Left hindlimb (tissue), 1 donor: Measurements from ENCODE around the gene SGTA.
A peak's percentile ranks its signal among the peaks of the same experiment; 100 is the strongest.
"Not testable (repeated sequence)": the region's sequence is repeated elsewhere in the genome, so short reads cannot be mapped to it uniquely, and the experiment has no call there.

ENCODE experiments used
- DNase-seq: peaks from one replicate; pipeline ENCODE4 v3.0.0-alpha.2; 2018

The SGTA gene, protein sequence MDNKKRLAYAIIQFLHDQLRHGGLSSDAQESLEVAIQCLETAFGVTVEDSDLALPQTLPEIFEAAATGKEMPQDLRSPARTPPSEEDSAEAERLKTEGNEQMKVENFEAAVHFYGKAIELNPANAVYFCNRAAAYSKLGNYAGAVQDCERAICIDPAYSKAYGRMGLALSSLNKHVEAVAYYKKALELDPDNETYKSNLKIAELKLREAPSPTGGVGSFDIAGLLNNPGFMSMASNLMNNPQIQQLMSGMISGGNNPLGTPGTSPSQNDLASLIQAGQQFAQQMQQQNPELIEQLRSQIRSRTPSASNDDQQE

DNA sequence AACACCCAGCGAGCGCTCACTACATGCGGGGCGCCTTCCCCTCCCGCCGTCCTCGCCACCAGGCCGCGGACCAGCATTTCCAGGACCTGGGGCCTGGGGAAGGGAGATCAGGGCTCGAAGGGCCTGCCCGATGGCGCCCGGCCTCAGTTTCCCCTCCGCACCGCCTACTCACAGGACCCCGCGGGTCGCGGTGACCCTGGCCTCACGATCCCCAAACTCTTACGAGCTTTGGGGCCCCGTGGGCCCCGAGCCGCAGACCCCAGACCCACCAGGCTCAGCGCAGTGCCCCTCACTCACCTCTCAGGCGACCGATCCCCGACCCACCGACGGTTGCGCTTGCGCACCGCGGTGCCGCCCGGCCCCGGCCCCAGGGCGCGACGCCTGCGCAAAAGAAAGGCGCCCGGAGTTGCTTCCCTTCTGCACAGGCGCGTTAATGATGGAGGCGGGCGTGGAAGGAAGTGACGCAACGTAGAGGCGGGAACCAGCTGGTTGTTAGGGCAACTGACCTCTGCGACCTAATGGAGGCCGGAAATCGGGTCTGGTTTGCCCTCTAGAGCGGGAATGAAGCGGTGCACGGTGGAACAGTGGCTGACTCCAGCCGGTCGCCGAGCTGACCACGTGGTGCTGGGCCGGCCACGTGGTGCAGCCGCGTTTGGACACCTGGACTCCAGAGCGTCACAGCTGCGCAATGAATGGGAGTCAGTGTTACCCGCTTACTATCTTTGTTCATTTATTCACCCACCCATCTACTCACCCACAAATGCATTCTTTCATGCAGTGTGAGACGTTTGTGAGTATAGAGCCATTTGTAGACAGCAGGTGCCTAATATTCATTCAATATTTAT lies at the start of gene SGTA:
Gene SGTA, minus strand, starts transcription at position 338 of the 845 bp plus-strand sequence. CDS start 14,205 bp downstream, outside the sequence.
- DNase-seq, result peak; percentile 98

DNA sequence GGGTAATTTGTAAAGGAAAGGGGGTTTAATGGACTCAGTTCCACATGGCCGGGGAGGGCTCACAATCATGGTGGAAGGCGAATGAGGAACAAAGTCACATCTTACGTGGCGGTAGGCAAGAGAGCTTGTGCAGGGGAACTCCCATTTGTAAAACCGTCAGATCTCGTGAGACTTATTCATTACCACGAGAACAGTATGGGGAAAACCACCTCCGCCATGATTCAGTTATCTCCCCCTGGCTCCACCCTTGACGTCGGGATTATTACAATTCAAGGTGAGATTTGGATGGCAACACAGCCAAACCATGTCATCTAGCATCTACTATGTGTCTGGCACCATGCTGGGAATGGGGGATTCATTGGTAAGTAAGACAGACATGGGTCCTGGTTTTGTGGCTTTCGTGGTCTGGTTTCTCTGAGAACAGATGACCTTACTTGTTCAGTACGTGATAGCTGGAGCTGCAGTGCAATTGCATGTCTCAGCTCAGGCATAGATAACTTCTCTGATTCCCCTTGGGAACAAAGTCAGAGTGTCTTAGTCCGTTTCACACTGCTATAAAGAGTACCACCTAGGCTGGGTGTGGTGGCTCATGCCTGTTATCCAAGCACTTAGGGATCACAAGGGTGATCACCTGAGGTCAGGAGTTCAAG lies 44.9 kb upstream of the SGTA start:
- no peak for DNase-seq

DNA sequence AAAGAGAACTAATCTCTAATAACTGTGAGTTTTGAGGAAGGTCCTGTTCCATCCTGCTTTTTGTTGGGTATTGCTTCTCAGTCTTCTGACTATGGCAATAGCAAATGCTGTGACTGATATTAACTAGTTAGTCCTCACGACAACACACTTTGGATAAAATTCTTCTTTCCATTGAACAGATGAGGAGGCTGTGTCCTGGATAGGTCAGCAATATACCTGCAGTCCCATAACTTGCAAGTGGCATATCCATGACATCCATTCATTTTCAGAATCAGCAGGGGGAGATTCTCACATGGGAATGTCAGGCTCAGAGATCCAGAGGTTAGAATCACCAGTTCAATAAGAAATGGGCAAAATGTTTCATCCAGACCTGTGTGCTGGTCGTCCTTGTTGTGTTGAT lies 43.9 kb upstream of the SGTA start:
- no peak for DNase-seq

DNA sequence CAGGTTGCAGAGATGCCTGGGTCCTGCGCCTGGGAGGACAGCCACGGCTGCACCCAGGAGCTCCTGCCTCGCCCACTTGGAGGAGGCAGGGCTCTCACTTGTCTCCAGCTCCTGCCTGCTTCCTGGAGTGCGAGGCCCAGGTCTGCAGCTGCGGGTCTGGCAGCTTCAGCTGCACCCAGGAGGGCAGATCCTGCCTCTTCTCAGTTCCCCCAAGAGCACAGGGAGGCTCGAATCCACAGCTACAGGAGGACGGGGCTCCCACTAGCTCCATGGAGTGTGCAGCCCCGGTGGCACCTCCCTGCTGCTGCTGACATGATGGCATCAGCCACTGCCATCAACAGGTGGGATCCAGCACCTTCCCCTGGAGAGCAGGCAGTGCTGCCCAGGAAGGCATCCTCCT lies 41.1 kb upstream of the SGTA start:
- no peak for DNase-seq

DNA sequence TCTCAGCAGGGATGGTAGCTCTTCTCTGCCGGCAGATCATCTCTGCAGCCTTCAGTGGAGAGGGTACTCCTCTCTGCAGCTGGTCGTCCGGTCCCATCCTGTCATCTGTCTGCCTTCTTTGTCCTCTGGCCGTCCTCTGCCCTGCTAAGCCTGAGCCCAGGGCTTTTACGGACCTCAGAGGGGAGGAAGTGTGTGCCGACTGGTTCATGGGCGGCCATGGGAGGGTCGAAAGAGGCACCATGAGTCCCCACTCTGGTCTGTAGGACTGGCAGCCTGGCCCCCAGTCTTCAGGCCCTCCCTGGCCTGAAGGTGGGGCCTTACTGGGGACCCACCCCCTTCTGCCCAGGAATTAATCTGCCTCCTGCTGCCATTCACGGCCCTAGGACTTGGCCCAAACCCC lies 40.6 kb upstream of the SGTA start:
- no peak for DNase-seq

DNA sequence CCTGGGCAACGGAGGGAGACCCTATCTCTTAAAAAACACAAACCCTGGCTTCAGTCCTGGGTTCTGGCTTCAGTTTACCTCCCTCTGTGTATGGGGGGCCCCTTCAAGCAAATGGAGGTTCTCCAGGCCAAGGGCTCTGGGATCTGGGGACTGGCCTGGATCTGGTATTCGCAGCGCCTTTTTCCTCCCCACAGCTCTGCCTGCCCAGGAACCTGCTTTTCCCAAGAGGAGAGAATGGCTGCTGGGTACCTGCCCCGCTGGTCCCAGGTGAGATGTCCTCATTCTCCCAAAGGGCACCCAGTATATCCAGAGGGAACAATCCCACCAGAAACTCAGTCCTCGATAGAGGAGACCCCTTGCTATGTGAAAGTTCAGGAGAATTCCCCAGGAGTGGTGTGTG lies 39.8 kb upstream of the SGTA start:
- no peak for DNase-seq

DNA sequence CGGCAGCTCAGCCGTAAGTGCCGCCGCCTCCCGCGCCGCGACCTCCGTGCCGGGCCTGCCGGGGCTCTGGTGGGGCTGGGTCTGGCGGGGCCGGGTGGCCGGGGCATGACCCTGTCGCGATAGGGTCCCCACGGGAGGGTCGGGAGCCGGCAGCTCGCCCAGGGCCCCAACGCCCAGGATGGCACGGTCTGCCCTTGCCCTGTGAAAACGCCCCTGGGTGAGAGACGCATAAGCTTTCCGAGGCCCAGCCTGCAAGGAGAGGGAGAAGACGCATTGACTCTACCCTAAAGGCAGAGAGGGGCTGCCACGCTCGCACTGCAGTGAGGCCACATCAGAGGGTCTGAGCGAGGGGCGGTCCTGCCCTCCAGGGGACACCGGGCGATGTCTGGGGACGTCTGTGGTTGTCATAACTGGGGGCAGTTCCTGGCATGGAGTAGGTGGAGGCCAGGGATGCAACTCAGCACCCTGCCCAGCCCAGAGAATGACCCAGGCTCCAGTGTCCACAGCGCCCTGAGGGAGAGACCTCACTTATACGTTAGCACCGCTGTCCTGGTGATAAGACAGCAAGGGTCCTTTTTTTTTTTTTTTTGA lies 37.1 kb upstream of the SGTA start:
- no peak for DNase-seq

DNA sequence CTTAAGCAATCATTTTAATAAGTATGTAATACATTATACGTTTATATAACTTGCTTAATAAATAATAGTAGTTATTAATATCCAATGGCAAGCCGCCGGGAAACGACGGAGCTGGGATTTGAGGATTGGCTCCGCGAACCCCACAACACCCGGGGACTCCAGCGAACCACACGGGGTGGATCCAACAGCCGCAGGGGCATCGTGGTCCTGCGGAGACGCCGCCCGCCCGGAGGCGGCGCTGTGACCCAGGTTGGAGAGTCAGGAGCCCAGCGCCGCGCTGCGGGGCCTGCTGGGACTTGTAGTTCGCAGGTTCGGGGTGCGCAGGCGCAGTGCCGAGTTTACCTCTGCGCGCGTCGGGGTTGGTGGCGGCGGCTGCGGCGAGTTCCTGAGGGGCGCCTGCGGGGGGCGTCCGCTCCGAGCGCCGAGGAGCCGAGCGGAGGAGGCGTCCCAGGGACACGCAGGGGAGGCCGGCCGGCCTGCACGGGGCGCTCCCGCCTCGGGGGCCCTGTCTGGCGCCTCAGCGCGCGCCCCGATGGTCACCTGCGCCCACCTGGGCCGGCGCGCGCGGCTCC lies 36.6 kb upstream of the SGTA start, which contains the start of gene ZNF554:
Gene ZNF554, plus strand, starts transcription at position 329 of the 572 bp plus-strand sequence. Its CDS starts 204 bp downstream, at position 533.
- peak; percentile 97 for DNase-seq

DNA sequence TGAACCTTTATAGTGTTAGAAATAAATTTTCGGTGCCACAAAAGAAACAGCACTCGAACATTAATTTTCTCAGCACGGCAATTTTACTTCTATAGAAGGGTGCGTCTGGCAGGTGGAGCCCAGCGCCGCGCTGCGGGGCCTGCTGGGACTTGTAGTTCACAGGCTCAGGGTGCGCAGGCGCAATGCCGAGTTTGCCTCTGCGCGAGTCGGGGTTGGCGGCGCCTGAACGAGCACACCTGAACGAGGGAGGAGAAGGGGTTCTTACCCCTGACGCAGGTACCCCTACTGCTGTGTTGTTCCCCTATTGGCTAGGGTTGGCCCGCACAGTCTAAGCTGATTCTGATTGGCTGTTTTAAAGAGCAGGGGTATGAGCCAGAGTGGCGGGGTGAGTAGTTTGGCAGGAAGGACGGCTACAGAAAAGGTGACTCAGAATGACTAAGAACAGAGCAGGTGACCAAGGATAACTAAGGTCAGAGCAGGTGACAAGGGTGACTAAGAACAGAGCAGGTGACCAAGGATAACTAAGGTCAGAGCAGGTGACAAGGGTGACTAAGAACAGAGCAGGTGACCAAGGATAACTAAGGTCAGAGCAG lies 34.3 kb upstream of the SGTA start:
- DNase-seq, result not testable (repeated sequence)

DNA sequence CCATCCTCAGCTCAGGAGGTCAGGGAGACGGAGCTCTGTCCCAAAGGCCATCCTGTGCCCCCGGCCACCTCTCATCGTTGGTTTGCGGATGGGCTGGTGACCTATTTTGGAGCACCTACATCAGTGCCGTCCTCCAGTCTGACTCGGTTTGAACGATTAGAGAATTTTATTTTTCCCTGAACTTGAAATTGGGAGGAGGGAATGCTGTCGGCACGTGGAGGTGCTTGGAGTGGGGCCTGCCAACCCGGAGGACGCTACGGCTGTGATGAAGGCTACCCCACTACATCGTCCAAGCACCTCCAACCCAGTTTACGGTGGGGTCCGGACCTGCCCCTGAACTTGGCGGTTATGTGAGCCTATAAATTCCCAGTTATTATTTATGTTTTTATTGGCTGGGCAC lies 33.6 kb upstream of the SGTA start:
- no peak for DNase-seq

DNA sequence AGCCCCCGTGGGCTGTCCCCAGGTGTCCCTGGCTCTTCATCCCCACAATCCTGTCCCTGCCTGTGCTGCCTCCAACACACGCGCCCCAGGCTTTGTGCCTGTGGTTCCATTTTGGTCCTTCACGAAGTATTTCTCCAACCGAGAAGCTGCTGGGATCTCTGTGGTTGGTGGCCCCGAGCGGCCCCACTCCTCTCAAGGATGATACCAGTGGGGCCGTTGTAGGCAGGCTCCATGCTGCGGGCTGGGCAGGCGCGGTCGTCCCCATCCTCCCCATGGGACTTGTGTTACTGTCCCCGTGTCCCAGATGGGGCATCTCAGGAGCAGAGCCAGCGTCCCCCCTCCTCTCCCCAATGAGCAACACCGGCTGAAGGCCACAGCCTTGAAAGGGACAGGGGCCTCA lies 32.9 kb upstream of the SGTA start:
- DNase-seq, result no peak

DNA sequence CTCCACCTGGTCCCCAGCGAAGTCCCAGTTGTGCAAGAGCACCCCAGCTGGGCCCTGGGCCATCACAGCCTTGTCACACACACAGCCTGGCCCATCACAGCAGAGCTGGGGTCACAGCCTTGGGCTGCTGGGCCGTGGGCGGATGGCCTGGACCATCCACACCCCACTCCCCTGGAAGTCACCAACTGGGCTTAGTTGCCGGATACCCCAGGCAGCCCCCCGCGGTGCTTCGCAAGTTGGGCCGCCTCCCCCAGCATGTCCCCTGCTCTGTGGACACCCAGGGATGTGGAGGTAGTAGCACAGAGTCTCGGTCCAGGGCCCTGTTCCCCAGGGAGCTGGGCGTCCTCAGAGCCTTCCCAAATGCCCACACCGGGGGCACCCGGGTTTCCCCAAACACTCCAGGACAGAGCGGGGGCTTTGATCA lies 32.1 kb upstream of the SGTA start:
- no peak for DNase-seq

DNA sequence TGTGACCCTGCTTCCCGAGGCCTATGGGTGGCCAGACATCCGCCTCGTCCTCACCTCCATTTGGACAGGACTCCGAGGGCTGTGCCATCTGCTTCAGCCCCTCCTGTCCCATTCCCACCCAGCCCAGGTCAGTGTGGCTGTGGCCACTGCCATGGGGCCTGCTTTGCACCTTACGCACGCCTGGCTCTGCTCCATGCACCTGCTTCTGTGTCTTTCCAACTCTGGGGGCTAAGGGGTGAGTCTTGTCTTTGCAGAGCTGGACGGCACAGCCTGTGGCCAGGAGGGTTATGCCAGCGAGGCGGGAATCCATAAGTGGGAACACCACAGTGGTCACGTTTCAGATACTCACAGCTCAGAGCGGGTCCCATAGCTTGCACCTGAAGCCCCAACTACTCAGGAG lies 31.4 kb upstream of the SGTA start:
- DNase-seq, result no peak

DNA sequence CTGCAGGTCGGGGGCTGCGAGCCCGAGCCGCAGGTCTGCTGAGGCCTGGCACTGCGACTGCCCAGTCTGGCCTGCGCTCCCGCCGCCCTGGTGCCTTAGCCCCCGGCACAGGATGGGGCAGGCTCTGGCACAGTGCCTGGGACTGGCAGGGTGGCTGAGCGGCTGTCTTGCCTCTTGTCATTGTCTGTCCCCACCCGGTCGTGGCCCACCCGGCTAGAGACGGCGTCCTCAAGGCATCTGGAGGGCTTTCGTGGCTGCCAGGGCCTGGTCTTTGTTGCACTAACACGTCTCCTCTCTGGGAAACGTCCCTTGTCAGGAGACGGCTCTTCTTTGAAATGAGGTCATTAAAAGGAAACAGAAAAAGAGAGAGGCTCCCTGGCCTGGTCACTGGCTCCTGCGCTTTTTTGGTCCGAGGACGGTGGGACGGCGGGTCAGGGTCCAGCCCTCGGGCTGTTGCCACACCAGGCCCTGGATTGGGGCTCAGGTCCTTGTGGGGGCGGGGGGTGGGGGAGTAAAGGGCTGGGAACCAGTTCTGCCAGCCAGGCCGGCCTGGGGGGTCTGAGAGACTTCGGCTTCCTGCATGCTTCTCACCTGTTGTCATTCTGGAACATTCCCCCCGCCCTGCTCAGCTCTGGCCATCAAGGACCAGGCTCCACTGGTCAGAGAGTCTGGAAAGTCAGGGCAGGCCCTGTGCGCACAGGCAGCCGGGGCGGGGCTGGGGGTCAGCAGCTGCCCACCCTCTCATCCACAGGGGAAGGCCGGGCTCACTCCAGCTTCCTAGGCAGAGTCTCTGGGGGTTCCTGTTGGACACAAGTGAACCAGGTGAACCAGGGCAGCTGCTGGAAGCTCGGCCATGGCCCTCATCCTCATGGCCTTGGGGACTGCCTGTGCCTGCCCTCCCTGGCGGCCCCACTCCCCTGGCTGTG lies 30.4 kb upstream of the SGTA start:
- no peak for DNase-seq

DNA sequence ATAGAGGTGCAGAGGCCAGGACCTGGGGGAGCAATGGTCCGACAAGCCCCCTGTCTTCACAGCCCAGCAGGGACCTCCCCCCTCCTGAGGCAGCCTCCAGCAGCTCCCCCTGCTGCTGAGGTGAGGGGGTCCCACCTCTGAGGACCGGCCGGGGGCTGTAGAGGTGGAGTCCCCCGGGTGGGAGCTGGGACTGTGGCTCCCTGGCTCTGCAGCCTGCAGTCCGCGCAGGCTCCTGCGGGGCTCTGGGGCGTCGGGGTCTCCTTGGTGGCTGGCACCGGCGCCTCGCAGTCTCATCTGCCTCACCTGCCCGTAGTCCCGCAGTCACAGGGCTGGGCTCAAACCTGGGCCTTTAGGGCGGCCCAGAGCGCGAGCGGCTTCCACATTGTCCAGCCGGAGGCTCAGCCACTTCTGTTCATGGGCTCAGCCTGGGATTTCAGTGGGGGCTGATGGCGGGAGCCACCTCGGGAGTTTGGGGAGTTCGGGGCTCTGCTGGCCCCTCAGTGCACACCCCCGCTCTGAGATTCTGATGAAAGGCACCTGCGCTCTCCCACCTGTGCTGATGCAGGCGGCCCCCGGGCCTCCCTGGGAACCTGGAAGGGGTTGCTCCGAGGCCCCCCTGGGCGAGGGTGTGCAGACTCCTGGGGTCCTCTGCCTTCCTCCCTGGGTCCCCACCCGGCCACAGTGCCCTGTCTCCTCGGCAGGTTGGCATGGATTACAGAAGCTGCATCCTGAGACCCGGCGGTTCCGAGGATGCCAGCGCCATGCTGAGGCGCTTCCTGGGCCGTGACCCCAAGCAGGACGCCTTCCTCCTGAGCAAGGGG lies 29.6 kb upstream of the SGTA start:
- no peak for DNase-seq

DNA sequence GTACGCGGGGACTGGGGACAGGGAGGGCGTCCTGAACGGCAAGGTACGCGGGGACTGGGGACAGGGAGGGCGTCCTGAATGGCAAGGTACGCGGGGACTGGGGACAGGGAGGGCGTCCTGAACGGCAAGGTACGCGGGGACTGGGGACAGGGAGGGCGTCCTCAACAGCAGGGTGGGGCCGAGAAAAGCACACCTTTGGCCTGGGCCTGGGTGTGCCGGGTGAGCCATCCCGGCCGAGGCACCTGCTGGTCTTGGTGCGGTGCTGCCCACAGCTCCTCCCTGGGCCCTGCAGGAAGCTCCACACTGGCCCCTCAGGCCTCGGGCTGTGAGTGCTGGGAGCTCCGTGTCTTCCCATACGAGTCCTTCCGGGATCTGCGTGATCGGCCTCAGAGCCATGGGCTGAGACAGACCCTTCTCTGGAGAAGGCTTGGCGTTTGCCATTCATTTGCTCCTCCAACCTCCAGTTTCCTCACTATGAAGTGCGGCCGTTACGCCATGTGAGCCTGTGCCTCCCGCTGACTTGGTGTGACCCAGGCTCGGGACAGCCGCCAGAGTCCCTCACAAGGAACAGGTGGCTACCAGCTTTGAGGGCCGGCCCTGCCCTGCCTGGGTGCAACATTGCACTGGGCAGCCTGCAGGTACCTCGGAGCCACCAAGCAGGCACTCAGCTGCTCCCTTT lies 28.8 kb upstream of the SGTA start:
- no peak for DNase-seq

DNA sequence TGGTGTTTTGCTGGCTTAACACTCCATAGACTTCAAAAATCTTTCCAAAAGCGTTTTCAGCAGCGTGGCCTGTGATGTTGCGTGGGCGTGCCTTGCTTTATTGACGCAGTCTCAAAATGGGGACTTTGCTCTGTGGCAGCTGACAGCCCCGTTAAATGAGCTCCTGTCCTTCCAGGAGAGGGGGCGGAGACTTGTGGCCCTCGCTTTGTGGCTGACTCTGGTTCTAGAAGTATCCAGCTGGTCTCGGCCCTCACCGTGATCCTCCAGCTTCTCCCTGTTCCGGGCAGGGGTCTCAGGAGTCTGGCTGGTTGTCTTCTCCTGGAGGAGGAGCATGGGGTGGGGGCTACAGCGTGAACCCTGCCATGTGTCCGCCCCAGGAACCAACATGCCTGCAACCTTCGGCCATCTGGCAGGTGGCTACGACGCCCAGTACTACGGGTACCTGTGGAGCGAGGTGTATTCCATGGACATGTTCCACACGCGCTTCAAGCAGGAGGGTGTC lies 28.2 kb upstream of the SGTA start:
- no peak for DNase-seq

DNA sequence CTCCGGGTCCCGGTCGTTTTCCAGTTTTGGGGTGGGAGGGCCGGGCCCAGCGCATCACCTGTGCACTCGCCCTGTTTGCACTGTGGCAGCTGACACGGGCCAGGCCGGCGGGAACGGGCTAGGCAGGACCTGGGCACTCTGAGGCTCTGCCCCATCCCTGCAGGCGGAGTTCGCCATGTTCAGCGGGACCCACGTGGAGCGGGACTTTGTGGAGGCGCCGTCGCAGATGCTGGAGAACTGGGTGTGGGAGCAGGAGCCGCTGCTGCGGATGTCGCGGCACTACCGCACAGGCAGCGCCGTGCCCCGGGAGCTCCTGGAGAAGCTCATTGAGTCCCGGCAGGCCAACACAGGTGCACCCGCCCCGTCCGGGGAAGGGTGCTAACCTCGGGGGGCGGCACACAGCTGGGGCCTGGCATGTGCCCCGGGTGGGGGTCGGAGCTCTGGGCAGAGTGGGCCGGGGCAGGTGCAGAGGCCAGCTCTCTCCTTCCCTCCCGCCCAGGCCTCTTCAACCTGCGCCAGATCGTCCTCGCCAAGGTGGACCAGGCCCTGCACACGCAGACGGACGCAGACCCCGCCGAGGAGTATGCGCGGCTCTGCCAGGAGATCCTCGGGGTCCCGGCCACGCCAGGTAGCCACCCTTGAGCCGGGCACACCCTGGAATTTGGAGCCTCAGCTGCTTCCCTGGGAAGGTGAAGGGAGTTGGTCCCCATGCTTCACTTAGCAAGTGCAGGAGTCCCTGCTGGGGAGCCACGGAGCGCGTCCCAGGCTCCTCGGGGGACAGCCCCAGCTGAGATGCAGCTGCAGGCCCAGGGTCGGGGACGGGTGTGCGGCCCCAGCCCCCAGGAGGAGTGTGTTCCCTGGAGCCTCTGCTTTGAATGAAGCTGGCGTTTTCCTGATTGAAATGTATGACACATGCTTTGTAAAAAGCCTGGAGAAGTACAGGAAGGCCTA lies 27.3 kb upstream of the SGTA start:
- no peak for DNase-seq
